Neuron (in vitro differentiated cells): ENCODE data around the gene PERM1.

Experiments
- H2AFZ ChIP-seq: one replicate; pipeline ENCODE4 v1.6.1; 2013; ENCODE audit warnings: low read depth, mild to moderate bottlenecking, inconsistent platforms, low read length, moderate library complexity
- H3K27me3 ChIP-seq: one replicate; pipeline ENCODE4 v1.6.1; 2013; ENCODE audit warnings: low read length; ENCODE audit not compliant: insufficient read depth
- H3K36me3 ChIP-seq: one replicate; pipeline ENCODE4 v1.6.1; 2013; ENCODE audit warnings: low read length; ENCODE audit not compliant: insufficient read depth
- H3K4me1 ChIP-seq: one replicate; pipeline ENCODE4 v1.6.1; 2013; ENCODE audit warnings: low read length; ENCODE audit not compliant: insufficient read depth
- H3K4me3 ChIP-seq: 2 replicates; pipeline ENCODE4 v1.5.1; 2013; ENCODE audit warnings: mild to moderate bottlenecking, low read length, moderate library complexity
- H3K9me3 ChIP-seq: one replicate; pipeline ENCODE4 v1.6.1; 2013; ENCODE audit warnings: low read length

Gene PERM1

GRCh38 chr1:944341-945325 lies 37.3 kb downstream of the PERM1 start:
- peaks cover 27% of the 10 kb centered on the region for H3K27me3 ChIP-seq
- no peak overlapping the region for H2AFZ ChIP-seq
- no peak overlapping the region for H3K4me3 ChIP-seq
- H3K4me1 ChIP-seq: peaks cover 39% of the 10 kb centered on the region
- H3K9me3 ChIP-seq: no peaks in the 10 kb centered on the region
- peaks cover 43% of the 10 kb centered on the region for H3K36me3 ChIP-seq

DNA sequence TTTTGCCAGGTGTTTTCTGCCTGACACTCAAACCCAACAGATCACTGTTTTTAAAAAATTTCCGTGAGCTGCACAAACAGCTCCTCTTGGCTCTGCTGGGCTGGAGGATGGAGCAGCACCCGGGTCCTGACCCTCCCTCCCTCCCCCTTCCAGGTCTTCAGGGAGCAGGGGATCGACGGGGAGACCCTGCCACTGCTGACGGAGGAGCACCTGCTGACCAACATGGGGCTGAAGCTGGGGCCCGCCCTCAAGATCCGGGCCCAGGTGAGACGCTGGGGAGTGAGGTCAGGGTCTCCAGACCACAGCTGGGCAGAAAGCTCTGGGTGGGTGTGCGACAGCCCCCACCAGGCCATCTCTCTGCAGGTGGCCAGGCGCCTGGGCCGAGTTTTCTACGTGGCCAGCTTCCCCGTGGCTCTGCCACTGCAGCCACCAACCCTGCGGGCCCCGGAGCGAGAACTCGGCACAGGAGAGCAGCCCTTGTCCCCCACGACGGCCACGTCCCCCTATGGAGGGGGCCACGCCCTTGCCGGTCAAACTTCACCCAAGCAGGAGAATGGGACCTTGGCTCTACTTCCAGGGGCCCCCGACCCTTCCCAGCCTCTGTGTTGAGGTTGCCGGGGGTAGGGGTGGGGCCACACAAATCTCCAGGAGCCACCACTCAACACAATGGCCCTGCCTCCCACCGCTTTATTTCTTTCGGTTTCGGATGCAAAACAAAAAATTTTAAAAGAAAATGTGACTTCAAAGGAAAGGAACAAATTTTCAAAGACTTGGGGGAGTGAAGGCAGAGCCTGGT lies 38.1 kb downstream of the PERM1 start:
- Histone ChIP-seq H2AFZ (no peak overlapping the region), H3K9me3 (no peaks in the 10 kb centered on the region), H3K4me1 (peaks cover 48% of the 10 kb centered on the region), H3K4me3 (no peak overlapping the region), H3K27me3 (peaks cover 36% of the 10 kb centered on the region), H3K36me3 (peaks cover 34% of the 10 kb centered on the region)

DNA sequence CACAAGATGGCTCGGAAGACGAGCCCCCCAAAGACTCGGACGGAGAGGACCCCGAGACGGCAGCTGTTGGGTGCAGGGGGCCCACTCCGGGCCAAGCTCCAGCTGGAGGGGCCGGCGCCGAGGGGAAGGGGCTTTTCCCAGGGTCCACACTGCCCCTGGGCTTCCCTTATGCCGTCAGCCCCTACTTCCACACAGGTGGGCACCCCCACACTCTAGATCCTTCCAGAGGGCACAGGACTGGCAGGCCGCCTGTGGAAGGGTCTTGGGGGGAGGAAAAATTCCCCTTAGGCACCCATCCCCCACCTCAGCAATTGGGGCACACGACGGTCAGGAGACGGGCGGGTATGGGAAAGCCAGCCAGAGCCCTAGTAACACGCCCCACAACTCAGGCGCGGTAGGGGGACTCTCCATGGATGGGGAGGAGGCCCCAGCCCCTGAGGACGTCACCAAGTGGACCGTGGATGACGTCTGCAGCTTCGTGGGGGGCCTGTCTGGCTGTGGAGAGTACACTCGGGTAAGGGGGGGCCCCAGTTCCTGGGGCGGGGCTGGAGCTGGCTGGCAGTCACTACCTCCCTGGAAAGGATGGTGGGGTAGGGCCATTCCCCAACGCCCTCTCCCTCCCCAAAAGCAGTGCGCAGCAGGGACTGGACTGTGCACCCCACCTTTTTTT lies 38.9 kb downstream of the PERM1 start:
- Histone ChIP-seq H3K27me3 (peaks cover 43% of the 10 kb centered on the region), H3K9me3 (no peaks in the 10 kb centered on the region), H3K4me3 (no peak overlapping the region), H2AFZ (no peak overlapping the region), H3K36me3 (peaks cover 27% of the 10 kb centered on the region), H3K4me1 (peaks cover 54% of the 10 kb centered on the region)

DNA sequence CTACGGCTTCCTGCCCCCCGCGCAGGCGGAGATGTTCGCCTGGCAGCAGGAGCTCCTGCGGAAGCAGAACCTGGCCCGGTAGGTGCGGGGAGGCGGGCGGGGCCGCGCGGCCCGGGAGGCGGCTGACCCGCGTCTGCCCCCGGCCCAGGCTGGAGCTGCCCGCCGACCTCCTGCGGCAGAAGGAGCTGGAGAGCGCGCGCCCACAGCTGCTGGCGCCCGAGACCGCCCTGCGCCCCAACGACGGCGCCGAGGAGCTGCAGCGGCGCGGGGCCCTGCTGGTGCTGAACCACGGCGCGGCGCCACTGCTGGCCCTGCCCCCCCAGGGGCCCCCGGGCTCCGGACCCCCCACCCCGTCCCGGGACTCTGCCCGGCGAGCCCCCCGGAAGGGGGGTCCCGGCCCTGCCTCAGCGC lies 39.5 kb downstream of the PERM1 start:
- Histone ChIP-seq H3K27me3 (peaks cover 49% of the 10 kb centered on the region), H3K36me3 (peaks cover 22% of the 10 kb centered on the region), H3K9me3 (no peaks in the 10 kb centered on the region), H2AFZ (no peak overlapping the region), H3K4me3 (no peak overlapping the region), H3K4me1 (peaks cover 56% of the 10 kb centered on the region)

- Histone ChIP-seq H3K4me1 (peaks cover 60% of the 10 kb centered on the region), H3K36me3 (peaks cover 16% of the 10 kb centered on the region), H3K9me3 (no peaks in the 10 kb centered on the region), H3K27me3 (peaks cover 52% of the 10 kb centered on the region), H2AFZ (no peak overlapping the region), H3K4me3 (no peak overlapping the region)
These were observed 40.1 kb downstream of the PERM1 start for GRCh38 chr1:941588-942383.

DNA sequence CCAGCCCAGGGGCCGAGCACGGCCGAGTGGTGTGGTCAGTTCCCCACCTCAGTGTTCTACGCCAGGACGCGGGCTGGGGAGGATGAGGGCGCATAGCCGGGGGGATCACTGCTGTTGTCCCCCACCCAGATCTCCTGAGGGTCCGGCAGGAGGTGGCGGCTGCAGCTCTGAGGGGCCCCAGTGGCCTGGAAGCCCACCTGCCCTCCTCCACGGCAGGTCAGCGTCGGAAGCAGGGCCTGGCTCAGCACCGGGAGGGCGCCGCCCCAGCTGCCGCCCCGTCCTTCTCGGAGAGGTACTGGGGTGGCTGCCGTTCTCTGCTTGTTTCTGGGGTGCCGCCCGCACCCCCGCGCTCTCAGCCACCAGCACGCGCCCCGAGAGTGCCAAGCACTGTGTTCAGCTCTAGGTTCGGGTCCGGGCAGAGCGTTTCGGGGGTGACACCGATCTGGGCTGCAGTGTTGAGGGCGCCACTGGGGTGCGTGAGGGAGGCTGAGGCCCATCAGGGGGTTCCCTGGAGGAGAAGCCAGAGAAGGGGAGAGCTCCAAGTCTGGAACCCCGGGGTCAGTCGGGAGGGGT lies 40.8 kb downstream of the PERM1 start:
- Histone ChIP-seq H2AFZ (no peak overlapping the region), H3K9me3 (no peaks in the 10 kb centered on the region), H3K36me3 (peaks cover 12% of the 10 kb centered on the region), H3K4me3 (no peak overlapping the region), H3K4me1 (peaks cover 66% of the 10 kb centered on the region), H3K27me3 (peaks cover 56% of the 10 kb centered on the region)

DNA sequence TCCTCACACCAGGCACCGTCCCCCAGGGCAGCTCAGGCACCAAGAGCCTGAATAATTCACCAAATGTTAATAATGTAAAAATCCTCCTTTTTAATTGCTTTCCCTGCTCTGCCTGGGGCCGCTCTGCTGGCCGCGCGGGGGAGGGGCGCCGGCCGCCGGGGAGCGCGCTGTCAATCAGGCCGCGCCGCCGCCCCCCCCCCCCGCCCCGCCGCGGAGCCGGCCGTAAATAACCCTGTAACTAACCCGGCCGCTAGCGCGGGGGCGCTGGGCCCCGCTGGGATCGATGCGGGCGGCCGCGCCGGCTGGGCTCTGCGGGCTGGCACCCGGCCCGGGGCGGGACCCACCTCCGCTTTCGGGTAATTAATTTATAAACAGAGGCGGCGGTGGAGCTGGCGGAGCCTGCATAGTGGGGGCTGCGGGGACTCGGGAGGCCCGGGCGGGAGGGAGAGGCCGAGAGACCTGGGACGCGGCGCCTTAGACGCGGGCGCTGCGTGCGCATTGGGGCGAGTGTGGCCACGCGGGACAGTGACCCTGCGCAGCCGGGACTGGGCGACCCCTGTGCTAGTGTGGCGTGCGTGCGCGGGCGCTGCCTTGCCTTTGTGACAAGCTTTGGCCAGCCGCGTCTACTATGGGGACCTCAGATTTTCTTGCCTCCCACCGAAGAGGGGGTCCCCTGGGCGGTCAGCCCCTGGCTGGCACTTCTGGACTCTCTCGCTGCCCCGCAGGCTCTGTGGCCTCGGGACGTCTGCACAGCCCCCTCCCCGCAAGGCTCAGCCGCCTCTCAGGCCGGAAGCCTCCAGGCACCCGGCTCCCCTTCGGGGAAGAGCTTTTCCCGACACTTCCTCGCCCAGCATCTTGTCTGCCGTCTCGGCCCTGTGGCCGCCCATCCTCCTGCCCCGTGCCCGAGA lies 41.5 kb downstream of the PERM1 start:
- Histone ChIP-seq H3K4me3 (peak overlapping the region; percentile 2), H3K27me3 (peaks cover 64% of the 10 kb centered on the region), H3K36me3 (peaks cover 6% of the 10 kb centered on the region), H2AFZ (no peak overlapping the region), H3K4me1 (peaks cover 73% of the 10 kb centered on the region), H3K9me3 (no peaks in the 10 kb centered on the region)

DNA sequence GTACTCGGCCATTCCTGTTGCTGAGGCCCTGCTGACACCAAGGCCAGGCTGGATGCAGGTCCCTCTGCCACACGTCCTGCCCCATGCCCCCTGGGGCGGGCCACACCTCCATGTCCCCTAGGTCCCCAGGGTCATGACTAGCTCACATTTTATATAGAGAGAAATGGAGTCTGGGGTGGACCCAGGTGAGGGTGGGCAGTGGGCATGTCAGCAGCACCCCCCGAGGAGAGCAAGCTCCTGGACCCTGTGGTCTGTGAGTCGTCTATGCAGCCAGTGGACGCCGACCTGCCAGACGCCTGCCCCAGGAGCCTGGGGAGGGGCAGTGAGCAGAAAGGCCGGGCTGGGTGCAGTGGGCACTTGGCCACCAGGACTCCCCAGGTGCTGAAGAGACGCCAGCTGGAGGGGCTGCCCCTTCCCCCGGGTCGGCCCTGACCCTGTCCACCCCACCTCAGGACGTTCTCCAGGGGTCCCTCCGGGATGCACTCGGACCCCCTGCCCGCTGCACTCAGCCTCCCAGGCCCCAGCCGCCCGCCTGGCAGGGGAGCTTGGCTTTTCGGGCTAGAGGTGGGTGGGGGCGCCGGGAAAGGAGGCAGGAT lies 42.3 kb downstream of the PERM1 start:
- H3K4me3 ChIP-seq: no peak overlapping the region
- H2AFZ ChIP-seq: no peak overlapping the region
- no peaks in the 10 kb centered on the region for H3K9me3 ChIP-seq
- H3K4me1 ChIP-seq: peaks cover 76% of the 10 kb centered on the region
- H3K36me3 ChIP-seq: no peaks in the 10 kb centered on the region
- peaks cover 70% of the 10 kb centered on the region for H3K27me3 ChIP-seq

GRCh38 chr1:938711-939489 lies 43.0 kb downstream of the PERM1 start:
- Histone ChIP-seq H3K27me3 (peaks cover 69% of the 10 kb centered on the region), H3K9me3 (no peaks in the 10 kb centered on the region), H2AFZ (no peak overlapping the region), H3K36me3 (no peaks in the 10 kb centered on the region), H3K4me3 (no peak overlapping the region), H3K4me1 (peaks cover 71% of the 10 kb centered on the region)

GRCh38 chr1:938088-938683 lies 43.7 kb downstream of the PERM1 start:
- Histone ChIP-seq H3K27me3 (peaks cover 69% of the 10 kb centered on the region), H3K4me1 (peaks cover 65% of the 10 kb centered on the region), H3K4me3 (no peak overlapping the region), H2AFZ (no peak overlapping the region), H3K36me3 (no peaks in the 10 kb centered on the region), H3K9me3 (no peaks in the 10 kb centered on the region)
